HG03103 (cell line): ENCODE results near the gene DUS3L.

ENCODE experiments used
- ATAC-seq: cut with Tn5 transposase; IDR thresholded peaks from one replicate; pipeline ENCODE4 v1.9.1; 2021; ENCODE audit warnings: low read depth; ENCODE audit not compliant: unreplicated experiment

DUS3L gene

DNA sequence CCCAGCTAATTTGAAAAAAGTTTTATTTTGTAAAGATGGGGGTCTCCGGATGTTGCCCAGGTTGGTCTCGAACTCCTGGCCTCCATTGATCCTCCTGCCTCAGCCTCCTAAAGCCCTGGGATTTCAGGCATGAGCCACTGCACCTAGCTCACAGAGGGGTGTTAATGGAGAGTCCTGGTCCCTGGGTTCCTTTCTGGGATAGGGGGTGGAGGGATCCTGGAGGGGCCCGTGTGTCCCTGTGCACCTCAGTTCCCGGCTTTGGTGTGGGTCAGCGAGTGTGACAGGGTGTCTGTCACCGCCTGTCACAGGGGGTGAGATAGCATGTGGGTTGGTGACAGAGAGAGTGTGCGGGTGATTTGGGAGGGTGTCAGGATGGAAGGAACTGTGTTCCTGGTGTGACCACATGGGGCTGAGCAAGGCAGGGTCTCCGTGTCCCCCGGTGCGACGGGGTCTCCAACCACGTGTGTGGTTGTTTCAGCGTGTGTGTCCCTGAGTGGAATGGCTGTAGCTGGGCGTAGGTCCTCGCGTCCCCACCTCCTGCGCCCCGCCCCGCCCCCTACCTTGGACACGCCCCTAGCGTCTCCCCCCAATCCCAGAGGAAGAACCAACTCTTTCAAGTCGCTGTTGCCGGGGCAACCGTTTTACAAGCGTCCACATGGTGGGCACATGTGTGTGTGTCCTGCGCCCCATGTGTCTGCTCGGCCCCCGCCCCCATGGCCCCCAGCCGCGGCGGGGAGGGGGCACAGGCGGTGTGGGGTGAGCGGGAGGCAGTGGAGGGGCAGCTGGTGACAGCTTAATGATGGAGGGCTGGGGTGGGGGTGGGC, 11.0 kb upstream of the DUS3L start:
- ATAC-seq: no peak

- ATAC-seq: no peak
Observed at GRCh38 chr19:5800361-5801270, 9.7 kb upstream of the DUS3L start.

- no peak for ATAC-seq
Observed at GRCh38 chr19:5799247-5800241, 8.6 kb upstream of the DUS3L start.

DNA sequence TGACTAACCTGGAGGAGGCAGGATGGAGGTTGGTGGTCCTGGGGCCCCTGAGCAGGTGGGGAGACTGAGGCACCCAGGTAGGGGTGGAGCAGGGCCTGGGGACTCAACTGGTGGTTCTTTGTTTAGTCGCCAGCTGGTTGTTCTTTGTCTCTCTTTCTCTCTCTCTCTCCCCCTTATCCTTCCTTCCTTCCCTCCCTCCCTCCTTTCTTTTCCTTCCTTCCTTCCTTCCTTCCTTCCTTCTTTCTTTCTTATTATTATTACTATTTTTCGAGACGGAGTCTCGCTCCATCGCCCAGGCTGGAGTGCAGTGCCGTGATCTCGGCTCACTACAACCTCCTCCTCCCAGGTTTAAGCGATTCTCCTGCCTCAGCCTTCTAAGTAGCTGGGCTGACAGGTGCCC, 7.3 kb upstream of the DUS3L start:
- no peak for ATAC-seq

GRCh38 chr19:5795382-5795919, 4.5 kb upstream of the DUS3L start:
- ATAC-seq: no peak

- ATAC-seq: no peak
Observed at GRCh38 chr19:5793188-5793587, 2.2 kb upstream of the DUS3L start.

- no peak for ATAC-seq
Observed at GRCh38 chr19:5792224-5792623, 1.3 kb upstream of the DUS3L start.

DNA sequence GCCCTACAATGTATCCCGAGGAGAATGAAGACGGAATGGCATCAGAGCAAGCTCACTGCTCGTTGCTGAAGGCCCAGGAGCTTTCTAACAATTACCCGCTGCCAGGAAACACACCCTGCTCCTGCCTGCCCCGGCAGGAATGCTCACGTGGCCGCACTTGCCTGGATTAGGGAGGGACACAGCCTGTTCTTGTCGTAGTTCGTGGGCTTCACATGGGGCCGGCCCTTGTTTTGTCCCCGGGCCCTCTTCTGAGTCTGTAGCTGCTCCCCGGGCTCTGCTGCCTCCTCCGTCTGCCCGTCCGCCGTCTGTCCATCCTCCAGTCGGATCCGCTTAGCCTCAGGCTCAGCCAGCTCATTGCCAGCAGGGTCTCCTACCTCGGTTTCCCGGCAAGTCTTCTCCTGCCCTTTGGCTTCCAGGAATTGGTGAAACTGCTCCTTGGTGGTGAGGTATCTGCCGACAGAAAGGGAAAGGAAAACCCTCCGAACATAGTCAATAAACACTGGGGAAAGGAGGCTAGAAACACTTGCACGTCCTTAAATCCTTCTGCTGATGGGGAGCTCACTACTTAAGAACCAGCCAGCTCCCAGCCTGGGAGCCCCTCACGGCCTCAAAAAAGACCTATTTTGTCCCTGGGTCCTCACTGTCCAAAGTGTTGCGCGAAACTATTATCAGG, 941 bp downstream of the DUS3L start:
- ATAC-seq: no peak

DNA sequence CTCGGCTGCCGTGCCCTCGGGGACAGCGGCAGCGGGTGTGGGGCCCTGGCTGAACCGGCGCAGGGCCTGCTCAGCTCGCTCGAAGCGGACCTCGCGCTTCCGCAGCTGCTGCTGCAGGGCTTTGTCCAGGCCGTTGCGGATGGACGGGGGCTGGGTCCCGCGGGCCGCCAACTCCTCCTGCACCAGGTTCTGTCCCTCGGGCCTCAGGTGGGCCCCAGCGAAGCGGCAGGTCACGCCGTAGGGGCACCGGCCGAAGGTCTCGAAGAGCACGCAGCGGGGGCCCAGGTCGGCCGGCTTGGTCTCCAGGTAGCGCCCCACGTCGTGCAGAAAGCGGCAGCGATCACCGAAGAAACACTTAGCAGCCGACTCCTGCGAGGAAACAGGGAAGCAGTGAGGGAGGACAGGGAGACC, 1.6 kb downstream of the DUS3L start:
- no peak for ATAC-seq

- ATAC-seq: no peak
Observed at GRCh38 chr19:5788422-5788821, 2.5 kb downstream of the DUS3L start.

DNA sequence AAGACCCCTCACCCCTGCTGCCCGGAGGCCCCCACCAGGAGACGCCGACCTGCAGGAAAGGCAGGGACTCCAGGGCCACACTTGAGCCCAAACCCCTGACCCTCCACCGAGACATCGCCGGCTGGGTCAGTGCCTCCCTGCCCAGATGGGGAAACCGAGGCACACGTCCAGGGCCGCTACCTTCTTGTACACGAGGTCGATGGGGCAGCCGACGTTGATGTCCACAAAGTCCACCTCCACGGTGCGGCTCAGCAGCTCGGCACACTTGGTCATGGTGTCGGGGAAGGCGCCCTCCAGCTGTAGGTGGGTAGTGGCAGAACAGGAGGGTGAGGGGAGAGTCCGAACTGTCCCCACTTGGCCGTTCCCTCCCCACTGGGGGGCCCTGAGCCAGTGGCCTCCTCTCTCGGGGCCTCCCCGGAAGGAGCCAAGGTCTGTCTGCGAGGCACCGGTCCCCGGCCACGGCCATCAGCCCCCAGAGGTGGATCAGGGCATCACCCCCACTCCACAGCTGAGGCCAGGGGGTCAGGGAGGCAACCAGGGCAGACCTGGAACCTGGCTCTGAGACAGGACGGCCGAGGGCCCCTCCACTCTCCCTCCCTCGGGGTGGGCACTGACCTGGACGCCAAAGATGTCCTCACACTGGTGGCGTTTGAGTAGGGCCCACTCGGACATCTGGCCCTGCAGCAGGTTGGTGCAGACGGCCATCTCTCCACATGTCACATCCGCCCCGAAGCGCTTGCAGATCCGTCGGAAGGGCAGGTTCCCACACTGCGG, 3.4 kb downstream of the DUS3L start:
- no peak for ATAC-seq

DNA sequence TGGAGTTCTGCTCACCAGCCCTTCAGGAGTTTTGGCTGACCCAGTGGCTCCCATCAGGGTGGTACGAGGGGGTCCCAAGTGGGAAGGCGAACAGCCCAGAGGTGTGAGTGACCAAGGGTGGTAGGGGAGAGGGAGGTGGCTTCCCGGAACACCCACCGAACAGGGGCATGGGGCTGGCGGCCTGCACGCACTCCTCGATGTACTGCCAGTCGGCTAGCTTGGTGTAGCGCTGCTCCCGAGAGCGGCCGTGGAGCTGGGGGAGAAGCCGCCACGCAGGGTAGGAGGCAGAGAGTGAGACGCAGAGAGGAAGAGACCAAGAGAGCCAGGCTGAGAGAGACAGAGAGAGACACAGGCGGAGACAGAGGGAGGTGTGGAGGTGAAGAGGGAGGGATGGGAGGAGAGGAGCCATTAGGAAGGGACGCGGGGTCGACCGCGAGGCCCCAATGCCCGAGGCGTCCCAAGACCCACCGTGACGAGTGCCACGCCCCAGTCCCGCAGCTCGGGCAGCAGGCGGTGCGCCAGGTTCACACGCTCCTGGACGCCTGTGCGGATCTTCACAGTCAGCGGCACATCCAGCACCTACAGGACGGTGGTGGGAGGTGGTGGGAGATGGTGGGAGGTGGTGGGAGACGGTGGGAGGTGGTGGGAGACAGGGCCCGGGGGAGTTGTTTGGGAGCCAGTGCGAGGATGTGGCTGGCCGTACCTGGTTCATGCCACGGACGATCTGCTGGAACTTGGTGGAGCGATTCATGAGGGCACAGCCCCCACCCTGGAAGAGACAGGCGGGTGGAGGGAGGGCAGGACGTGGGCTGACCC, 4.2 kb downstream of the DUS3L start:
- no peak for ATAC-seq

- ATAC-seq: no peak
Observed at GRCh38 chr19:5785423-5785822, 5.5 kb downstream of the DUS3L start.

DNA sequence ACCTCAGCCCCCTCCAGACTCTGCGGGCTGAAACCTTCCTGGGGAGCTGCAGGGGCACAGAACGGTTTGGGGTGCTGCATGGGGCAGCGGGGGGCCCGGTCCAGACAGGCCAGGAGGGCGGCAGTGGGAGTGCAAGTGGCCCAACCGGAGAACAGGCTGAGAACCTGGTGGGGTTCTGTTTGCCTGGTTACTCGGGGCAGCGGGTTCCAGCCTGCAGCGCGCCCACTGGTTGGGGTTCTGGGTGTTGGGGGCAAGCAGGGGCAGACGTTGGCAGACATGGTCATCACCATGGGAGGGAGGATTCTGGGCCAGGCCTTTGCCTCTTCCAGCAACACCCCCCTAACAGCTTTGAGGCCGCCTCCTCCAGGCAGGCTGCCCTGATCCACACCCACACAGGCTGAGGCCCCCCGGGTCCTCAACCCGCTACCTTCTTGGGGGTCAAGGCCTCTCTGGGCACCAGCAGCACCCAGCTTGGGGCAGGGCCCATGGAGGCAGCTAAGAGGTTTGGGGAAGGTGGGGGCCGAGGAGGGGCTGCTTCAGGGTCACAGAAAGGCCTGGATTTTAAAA, 6.3 kb downstream of the DUS3L start, which contains the start of gene PRR22:
Gene PRR22, minus strand, starts transcription at position 166 of the 567 bp plus-strand sequence. Its CDS starts 86 bp downstream, at position 80.
- no peak for ATAC-seq

DNA sequence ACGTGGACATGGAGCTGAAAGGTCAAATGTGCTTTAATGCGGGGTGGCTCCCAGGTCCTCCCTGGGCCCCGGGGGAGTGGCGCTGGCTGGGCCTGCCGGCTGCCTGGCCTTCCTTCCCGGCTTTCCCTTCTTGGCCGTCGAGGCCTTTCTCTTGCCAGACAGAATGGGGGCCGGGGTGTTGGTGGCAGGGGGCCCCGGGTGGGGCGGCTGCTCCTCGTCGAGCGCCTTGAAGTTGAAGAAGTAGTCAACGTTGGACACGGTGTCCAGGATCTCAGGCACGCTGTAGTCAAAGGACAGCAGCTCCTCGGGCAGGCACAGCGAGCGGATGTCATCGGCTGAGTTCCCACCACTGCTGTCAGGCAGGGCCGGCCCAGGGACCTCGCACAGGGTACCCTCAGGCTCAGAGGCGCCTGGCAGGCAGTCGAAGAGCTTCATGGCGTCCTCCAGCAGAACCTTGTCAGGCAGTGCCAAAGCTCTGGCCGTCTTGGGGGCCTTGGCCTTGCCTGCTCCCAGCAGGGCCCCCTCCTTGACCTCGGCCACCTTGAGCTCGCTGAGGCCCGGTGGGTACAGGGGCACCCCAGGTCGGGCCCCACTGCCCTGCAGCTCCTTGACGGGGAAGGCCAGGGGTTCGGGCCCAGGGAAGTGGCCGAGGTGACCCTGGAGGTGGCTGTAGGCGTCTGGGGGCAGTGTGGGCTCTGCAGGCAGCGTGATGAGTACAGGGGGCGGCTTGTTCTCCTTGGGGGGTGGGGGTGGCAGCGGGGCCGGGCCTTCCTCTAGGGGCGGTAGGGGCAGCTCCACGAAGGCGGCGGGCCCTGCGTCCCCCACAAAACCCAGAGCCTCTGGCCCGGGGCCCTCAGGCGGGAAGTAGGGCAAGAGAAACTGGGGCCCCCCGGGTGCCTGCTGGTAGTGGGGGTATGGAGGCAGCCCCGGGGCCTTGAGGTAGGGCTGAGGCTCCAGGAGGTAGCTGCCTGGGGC, 7.7 kb downstream of the DUS3L start:
- ATAC-seq: no peak

- no peak for ATAC-seq
Observed at GRCh38 chr19:5782322-5782721, 8.6 kb downstream of the DUS3L start.
